ENCODE data around the gene ODAM.
"Not testable (repeated sequence)": the region's sequence is repeated elsewhere in the genome, so short reads cannot be mapped to it uniquely, and the experiment has no call there.

Gene ODAM

DNA sequence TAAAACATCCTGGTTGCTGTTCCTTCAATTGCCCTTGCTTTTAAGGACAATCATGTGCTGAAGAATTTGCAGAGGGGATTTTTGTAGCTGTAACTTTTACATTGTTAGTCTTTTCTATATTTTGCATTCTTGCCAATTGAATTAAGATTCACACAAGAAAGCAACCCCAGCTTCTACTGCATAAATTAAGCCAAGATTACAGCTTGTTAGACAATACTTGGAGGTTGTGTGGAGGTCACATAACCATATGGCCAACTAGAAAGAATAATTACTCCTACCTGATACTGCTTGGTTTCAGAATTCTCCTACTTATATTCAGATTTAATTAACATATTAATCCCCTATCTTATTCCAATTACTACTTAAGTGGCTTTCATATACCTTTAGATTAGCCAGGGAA, 26.3 kb downstream of the ODAM start:
- H3K9ac ChIP-seq (ENCODE audit: low read depth, low read length); H3K27me3 ChIP-seq (ENCODE audit: insufficient read depth, low read length); H3K9me3 ChIP-seq (ENCODE audit: insufficient read depth, low read depth, low read length); H3K4me1 ChIP-seq (ENCODE audit: insufficient read depth, low read length); H3K36me3 ChIP-seq (ENCODE audit: insufficient read depth, low read length); H3K27ac ChIP-seq (ENCODE audit: low read depth, low read length); H3K4me3 ChIP-seq (ENCODE audit: low read length): not testable (repeated sequence)

DNA sequence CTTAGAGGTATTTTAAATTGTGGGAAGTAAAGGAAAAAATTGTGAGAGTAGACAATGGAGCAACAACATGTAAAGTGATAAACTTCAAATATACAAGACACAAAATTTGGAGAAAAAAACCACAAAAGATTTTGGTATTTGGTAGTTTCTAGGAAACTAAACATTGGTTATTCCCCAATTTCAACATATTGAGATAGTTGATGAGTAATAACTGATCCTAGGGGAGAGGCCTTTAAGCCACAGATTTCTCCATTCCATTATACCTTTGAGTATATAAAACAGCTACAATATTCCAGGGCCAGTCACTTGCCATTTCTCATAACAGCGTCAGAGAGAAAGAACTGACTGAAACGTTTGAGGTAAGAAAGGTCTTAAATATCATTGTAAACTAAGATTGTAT, 30.3 kb downstream of the ODAM start, which contains the start of gene FDCSP:
Gene FDCSP (plus strand): TSS at position 301 of the 400 bp plus-strand sequence. CDS start 5,071 bp downstream, outside the sequence.
- no CpG with 5 or more reads among the region's 2 CpGs for WGBS
- Histone ChIP-seq H3K4me3 (ENCODE audit: low read length) (no peak within 1 kb of the TSS), H3K27me3 (ENCODE audit: insufficient read depth, low read length) (no peaks in the 10 kb centered on the region), H3K9me3 (ENCODE audit: insufficient read depth, low read depth, low read length) (no peaks in the 10 kb centered on the region), H3K27ac (ENCODE audit: low read depth, low read length) (no peak within 1 kb of the TSS), H3K4me1 (ENCODE audit: insufficient read depth, low read length) (no peaks in the 10 kb centered on the region), H3K36me3 (ENCODE audit: insufficient read depth, low read length) (no peaks in the 10 kb centered on the region), H3K9ac (ENCODE audit: low read depth, low read length) (no peak within 1 kb of the TSS)

DNA sequence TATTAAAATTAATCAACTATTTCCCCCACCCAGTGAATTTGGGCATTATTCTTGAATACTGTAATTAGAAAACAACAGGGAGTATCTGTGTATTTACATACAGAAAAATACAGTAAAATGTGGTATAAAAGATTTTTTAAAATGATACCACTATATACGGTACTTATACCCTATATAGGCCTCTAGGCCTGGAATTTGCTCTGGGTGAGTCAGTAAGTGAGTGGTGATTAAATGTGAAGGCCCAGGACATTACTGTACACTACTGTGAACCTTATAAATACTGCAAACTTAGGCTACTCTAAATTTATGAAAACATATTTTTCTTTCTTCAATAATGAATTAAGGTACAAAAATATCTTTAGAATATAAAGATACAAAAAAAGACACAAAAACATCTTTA, 40.6 kb downstream of the ODAM start:
- no CpG with 5 or more reads among the region's 1 CpG for WGBS
- Histone ChIP-seq H3K27ac (ENCODE audit: low read depth, low read length) (no peak overlapping the region), H3K4me3 (ENCODE audit: low read length) (no peak overlapping the region), H3K4me1 (ENCODE audit: insufficient read depth, low read length) (no peaks in the 10 kb centered on the region), H3K9me3 (ENCODE audit: insufficient read depth, low read depth, low read length) (no peaks in the 10 kb centered on the region), H3K9ac (ENCODE audit: low read depth, low read length) (no peak overlapping the region), H3K36me3 (ENCODE audit: insufficient read depth, low read length) (no peaks in the 10 kb centered on the region), H3K27me3 (ENCODE audit: insufficient read depth, low read length) (no peaks in the 10 kb centered on the region)

DNA sequence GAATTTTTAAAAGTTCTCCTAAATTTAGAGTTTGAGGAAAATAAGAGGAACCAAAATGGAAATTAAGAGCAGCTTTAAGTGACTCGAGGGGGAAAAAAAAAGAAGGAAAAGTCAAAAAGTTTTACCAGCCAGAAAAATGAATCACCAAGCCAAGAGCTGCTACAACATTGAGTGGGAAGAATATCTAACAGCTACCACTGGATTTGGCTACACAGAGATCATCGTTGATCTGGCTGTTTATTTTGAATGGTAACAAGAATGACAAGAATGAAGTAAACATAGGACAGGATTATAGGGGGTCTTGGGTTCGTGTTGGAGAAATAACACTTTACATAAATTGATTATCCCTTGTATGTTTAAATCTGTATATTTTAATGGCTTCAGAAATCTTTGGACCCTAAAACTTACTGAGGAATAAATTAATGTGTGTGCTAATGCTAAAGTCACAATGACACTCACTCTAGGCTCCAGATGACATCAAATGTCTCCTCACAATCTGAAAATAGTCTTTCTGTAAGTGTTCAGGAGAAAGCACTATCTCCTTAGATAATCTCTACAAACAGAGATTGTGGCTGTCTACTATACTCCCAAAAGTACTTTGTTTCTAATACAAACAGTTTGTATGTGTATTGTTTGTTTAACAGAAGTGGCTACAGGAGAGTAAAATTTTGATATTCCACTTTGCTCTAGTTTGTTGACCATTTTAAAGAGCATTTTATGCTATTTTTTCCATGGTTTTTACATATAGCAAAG, 43.8 kb downstream of the ODAM start:
- no peak overlapping the region for H3K4me3 ChIP-seq (ENCODE audit: low read length)
- no peak overlapping the region for H3K27ac ChIP-seq (ENCODE audit: low read depth, low read length)
- no peak overlapping the region for H3K9ac ChIP-seq (ENCODE audit: low read depth, low read length)
- H3K36me3 ChIP-seq (ENCODE audit: insufficient read depth, low read length) = no peaks in the 10 kb centered on the region
- H3K4me1 ChIP-seq (ENCODE audit: insufficient read depth, low read length) = no peaks in the 10 kb centered on the region
- H3K9me3 ChIP-seq (ENCODE audit: insufficient read depth, low read depth, low read length) = no peaks in the 10 kb centered on the region
- no peaks in the 10 kb centered on the region for H3K27me3 ChIP-seq (ENCODE audit: insufficient read depth, low read length)
- 79% methylated on average over 2 of the region's 3 CpGs for WGBS

DNA sequence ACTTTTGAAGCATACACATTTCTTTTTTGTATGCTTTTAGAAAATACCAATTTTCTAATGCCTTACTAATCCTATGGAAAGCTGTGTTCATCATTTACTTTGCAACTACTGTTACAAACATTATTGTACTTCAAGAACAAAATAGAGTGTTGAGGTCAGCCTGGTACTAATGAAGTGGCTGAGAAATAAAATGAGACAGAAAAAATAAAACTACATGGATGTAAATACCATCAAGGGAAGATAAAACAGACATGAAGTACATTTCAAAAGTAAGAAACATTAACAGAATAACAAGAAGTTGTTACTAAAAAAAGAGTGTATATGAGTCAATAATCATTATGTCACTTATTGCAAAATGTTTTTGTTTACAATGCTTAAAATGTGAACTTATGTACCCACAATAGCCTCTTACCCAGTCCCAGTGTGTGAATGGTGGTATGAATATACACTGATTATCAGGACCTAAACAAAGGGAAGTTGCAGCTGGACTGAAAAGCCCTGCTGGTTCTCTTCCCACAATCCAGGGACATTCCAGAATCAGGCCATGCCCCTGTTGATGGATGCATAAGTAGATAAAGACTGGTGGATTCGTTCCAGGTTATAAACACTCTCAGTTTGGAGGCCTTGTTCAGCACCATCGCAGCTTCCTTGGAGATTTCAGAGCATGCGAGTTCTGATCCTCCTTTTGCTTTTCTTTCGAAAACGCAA, 44.5 kb downstream of the ODAM start:
- H3K27me3 ChIP-seq (ENCODE audit: insufficient read depth, low read length) = no peaks in the 10 kb centered on the region
- H3K4me3 ChIP-seq (ENCODE audit: low read length) = no peak overlapping the region
- H3K4me1 ChIP-seq (ENCODE audit: insufficient read depth, low read length) = no peaks in the 10 kb centered on the region
- no peaks in the 10 kb centered on the region for H3K9me3 ChIP-seq (ENCODE audit: insufficient read depth, low read depth, low read length)
- no peak overlapping the region for H3K9ac ChIP-seq (ENCODE audit: low read depth, low read length)
- WGBS = 89% methylated on average over 5 of the region's 5 CpGs
- no peak overlapping the region for H3K27ac ChIP-seq (ENCODE audit: low read depth, low read length)
- no peaks in the 10 kb centered on the region for H3K36me3 ChIP-seq (ENCODE audit: insufficient read depth, low read length)

DNA sequence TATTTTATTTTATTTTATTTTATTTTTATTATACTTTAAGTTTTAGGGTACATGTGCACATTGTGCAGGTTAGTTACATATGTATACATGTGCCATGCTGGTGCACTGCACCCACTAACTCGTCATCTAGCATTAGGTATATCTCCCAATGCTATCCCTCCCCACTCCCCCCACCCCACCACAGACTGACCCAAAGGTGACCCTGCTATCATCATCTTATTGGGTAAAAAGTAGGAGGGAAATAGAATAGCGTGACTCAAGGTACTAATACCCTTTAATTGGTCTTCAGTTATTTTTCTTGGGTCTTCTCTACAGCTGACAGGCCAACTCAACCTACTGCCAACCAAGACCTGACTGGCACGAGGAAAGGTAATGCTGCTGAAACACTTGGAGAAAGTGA, 46.8 kb downstream of the ODAM start, which contains the start of gene CSN3:
Gene CSN3 (plus strand): TSS at position 301 of the 400 bp plus-strand sequence. CDS start 2,223 bp downstream, outside the sequence.
- H3K36me3 ChIP-seq (ENCODE audit: insufficient read depth, low read length); H3K9ac ChIP-seq (ENCODE audit: low read depth, low read length); H3K27ac ChIP-seq (ENCODE audit: low read depth, low read length); H3K27me3 ChIP-seq (ENCODE audit: insufficient read depth, low read length); H3K4me3 ChIP-seq (ENCODE audit: low read length); H3K9me3 ChIP-seq (ENCODE audit: insufficient read depth, low read depth, low read length); H3K4me1 ChIP-seq (ENCODE audit: insufficient read depth, low read length): not testable (repeated sequence)
- WGBS = no CpG with 5 or more reads among the region's 3 CpGs

DNA sequence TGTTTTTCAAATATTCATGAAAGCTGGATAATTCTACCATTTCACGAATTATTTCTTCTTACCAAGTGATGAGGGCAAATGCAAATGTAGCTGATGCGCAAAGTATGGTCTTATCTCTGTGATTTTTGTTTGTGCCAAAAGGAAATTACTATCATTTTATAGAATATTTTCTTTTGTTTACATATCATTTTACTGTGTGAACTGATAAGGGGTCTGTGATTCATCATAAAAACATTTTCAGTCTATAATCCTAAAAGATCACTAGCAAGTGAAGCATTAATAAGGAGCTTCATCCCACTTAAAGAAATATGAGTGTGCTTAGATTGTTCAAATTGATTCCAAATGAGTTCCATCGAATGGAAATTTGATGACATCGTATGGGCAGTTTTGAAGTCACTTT, 47.6 kb downstream of the ODAM start:
- H3K9me3 ChIP-seq (ENCODE audit: insufficient read depth, low read depth, low read length) = no peaks in the 10 kb centered on the region
- no peak overlapping the region for H3K4me3 ChIP-seq (ENCODE audit: low read length)
- no peaks in the 10 kb centered on the region for H3K36me3 ChIP-seq (ENCODE audit: insufficient read depth, low read length)
- WGBS = 60% methylated on average over 3 of the region's 4 CpGs
- H3K9ac ChIP-seq (ENCODE audit: low read depth, low read length) = no peak overlapping the region
- H3K27ac ChIP-seq (ENCODE audit: low read depth, low read length) = no peak overlapping the region
- no peaks in the 10 kb centered on the region for H3K4me1 ChIP-seq (ENCODE audit: insufficient read depth, low read length)
- H3K27me3 ChIP-seq (ENCODE audit: insufficient read depth, low read length) = no peaks in the 10 kb centered on the region

DNA sequence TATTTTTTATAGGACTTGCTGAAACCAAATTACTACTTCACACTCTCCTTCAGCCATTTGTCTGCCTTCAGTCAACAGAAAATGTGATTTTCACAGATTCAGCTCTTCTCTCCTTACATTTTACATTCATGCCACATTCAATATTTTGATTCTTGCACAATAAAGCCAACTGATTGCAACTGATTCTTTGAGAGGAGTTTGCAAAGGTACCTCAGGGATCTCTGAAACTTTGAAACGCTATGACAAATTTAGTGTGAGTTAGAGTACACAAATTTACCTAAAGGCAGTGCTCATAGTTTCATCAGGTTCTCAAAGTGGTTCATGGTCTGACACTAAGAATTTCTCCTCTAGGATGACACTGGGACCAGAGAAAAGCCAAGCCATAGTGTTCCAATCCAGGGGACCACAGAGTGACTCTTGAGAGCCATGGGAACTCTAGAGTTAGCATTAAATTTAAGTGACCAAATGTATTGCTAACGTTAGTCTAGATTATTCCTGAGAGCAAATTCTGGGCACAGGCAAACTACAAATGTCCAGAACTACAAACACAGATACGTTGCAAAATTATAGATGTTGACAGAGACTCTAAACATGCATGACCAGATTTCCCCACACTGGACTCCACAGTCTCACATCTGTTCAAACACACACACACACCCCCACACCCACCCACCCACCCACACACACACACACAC, 55.9 kb downstream of the ODAM start:
- H3K9me3 ChIP-seq (ENCODE audit: insufficient read depth, low read depth, low read length) = no peaks in the 10 kb centered on the region
- H3K9ac ChIP-seq (ENCODE audit: low read depth, low read length) = no peak overlapping the region
- no peaks in the 10 kb centered on the region for H3K4me1 ChIP-seq (ENCODE audit: insufficient read depth, low read length)
- H3K27me3 ChIP-seq (ENCODE audit: insufficient read depth, low read length) = no peaks in the 10 kb centered on the region
- H3K36me3 ChIP-seq (ENCODE audit: insufficient read depth, low read length) = no peaks in the 10 kb centered on the region
- no peak overlapping the region for H3K4me3 ChIP-seq (ENCODE audit: low read length)
- 81% methylated on average over 3 of the region's 3 CpGs for WGBS
- no peak overlapping the region for H3K27ac ChIP-seq (ENCODE audit: low read depth, low read length)

DNA sequence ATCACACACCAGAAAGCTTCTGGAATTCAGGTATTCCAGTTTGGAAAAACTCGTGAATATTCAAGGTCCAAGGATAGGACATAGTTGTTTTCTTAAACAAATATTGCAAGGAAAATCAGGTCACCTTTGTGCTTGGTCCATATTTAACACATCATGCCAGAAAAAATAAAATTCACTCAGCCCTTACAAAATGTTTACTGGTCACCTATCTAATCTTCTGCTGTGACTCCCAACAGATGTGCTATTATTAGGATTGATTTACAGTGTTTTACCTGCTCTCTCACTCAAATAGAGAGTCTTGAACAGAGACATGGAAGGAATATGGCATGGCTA, 56.4 kb downstream of the ODAM start:
- H3K27me3 ChIP-seq (ENCODE audit: insufficient read depth, low read length) = no peaks in the 10 kb centered on the region
- H3K27ac ChIP-seq (ENCODE audit: low read depth, low read length) = no peak overlapping the region
- WGBS = 100% methylated on average over 1 of the region's 1 CpG
- no peaks in the 10 kb centered on the region for H3K4me1 ChIP-seq (ENCODE audit: insufficient read depth, low read length)
- H3K36me3 ChIP-seq (ENCODE audit: insufficient read depth, low read length) = no peaks in the 10 kb centered on the region
- H3K9ac ChIP-seq (ENCODE audit: low read depth, low read length) = no peak overlapping the region
- no peaks in the 10 kb centered on the region for H3K9me3 ChIP-seq (ENCODE audit: insufficient read depth, low read depth, low read length)
- H3K4me3 ChIP-seq (ENCODE audit: low read length) = no peak overlapping the region
